Thyroid gland (tissue), 4 donors: Measurements from ENCODE around the gene FBXO47. TPM values are rescaled to one million over a fixed set of nuclear protein-coding genes. Genes with fewer than 3 reads are reported as not detected.

ENCODE experiments used
- DNase-seq, 2 donors: peaks; one replicate each; pipeline ENCODE4 v3.0.0-alpha.2; 2019
- H3K27ac ChIP-seq, 3 donors: fragments of 200-600 bp; sonication (generic); 1 replicate in 2 of 3; 2 replicates in 1 of 3; pipeline ENCODE4 v1.5.1; 2016 to 2019; ENCODE audit warnings: mild to moderate bottlenecking in 1 of 3, moderate library complexity in 1 of 3
- H3K27me3 ChIP-seq: fragments of 200-600 bp; sonication (generic); one replicate; pipeline ENCODE4 v1.5.1; 2019
- H3K36me3 ChIP-seq, 2 donors: fragments of 200-600 bp; sonication (generic); one replicate each; pipeline ENCODE4 v1.5.1; 2016 to 2019
- H3K4me1 ChIP-seq, 2 donors: fragments of 200-600 bp; sonication (generic); one replicate each; pipeline ENCODE4 v1.5.1; 2017 to 2019
- H3K4me3 ChIP-seq, 3 donors: fragments of 200-600 bp; sonication (generic); replicated peaks in 1 of 3; 1 replicate in 2 of 3; 2 replicates in 1 of 3; pipeline ENCODE4 v1.5.1; 2016; ENCODE audit warnings: mild to moderate bottlenecking in 1 of 3
- H3K9me3 ChIP-seq: fragments of 200-600 bp; sonication (generic); one replicate; pipeline ENCODE4 v1.5.1; 2017
- CTCF ChIP-seq, 6 experiments: fragments of 200-600 bp in 3 of 6; fragments of 450-650 bp in 3 of 6; sonication (generic) in 3 of 6; IDR thresholded peaks; one replicate each; pipeline ENCODE4 v1.5.1; 2016 to 2019; ENCODE audit warnings: antibody characterized with exemption in 6 of 6, mild to moderate bottlenecking in 2 of 6, inconsistent platforms in 1 of 6, moderate library complexity in 1 of 6
- POLR2A ChIP-seq, 2 donors: fragments of 450-650 bp; IDR thresholded peaks; one replicate each; pipeline ENCODE4 v1.6.1; 2017; ENCODE audit warnings: antibody characterized with exemption in 2 of 2, mild to moderate bottlenecking in 2 of 2, moderate library complexity in 1 of 2
- WGBS, 2 donors: methylation state at CpG; one replicate each; pipeline ENCODE4 v1.1.5; 2017; 5-methylcytosine and 5-hydroxymethylcytosine counted together
- intact Hi-C: fragments of 100-400 bp; cut with DNase I; formaldehyde crosslinking; loops from one replicate; pipeline ENCODE4 v1.15.1; 2023
- total RNA-seq, 4 donors: library from RNA; depleted of rRNA; stranded (reverse); fragments of >200 nt; gene quantifications; one replicate each; pipeline ENCODE4 v1.2.3, GENCODE V29; 2016

The FBXO47 gene
- total RNA-seq, 4 donors from 2014 or later, result not detected

GRCh38 chr17:38994026-38994425 lies 26.8 kb upstream of the FBXO47 start:
- WGBS, 2 donors, result 20 to 60% methylated on average over 2 of the region's 2 CpGs
- H3K9me3 ChIP-seq, result no peaks in the 10 kb centered on the region
- intact Hi-C loops, result no loop called here
- TF ChIP-seq POLR2A (IDR thresholded peaks at IDR 0.05) (no peak), CTCF (IDR thresholded peaks at IDR 0.05) (no peak)
- H3K27ac ChIP-seq, result no peak overlapping the region
- H3K4me1 ChIP-seq, result no peaks in the 10 kb centered on the region
- no peaks in the 10 kb centered on the region for H3K27me3 ChIP-seq
- H3K4me3 ChIP-seq, result no peak overlapping the region
- H3K36me3 ChIP-seq, result no peaks in the 10 kb centered on the region
- no peak for DNase-seq

GRCh38 chr17:38984666-38985065 lies 17.5 kb upstream of the FBXO47 start:
- Histone ChIP-seq H3K4me1 (peaks cover 0 to 4% of the 10 kb centered on the region in 2 donors), H3K27ac (no peak overlapping the region), H3K4me3 (no peak overlapping the region), H3K27me3 (no peaks in the 10 kb centered on the region), H3K9me3 (no peaks in the 10 kb centered on the region), H3K36me3 (no peaks in the 10 kb centered on the region)
- TF ChIP-seq CTCF (IDR thresholded peaks at IDR 0.05) (no peak), POLR2A (IDR thresholded peaks at IDR 0.05) (no peak)
- intact Hi-C loops, result loop anchor here (5.0 to 10.0 kb wide), 3 partner anchors 70 to 260 kb away; partner anchors contain the start of gene PLXDC1
- DNase-seq, result no peak
- 86 to 89% methylated on average over 2 of the region's 2 CpGs for WGBS, 2 donors

- no peaks in the 10 kb centered on the region for H3K9me3 ChIP-seq
- no peak for TF ChIP-seq POLR2A (IDR thresholded peaks at IDR 0.05)
- TF ChIP-seq CTCF (IDR thresholded peaks at IDR 0.05), result peak; percentile 39 to 82 (median 74)
- H3K36me3 ChIP-seq, result no peaks in the 10 kb centered on the region
- H3K27ac ChIP-seq, result no peak overlapping the region
- H3K27me3 ChIP-seq, result no peaks in the 10 kb centered on the region
- intact Hi-C loops, result loop anchor here (5.0 to 10.0 kb wide), 3 partner anchors 72 to 262 kb away; partner anchors contain the start of gene PLXDC1
- H3K4me3 ChIP-seq, result no peak overlapping the region
- whole genome bisulfite sequencing, 2 donors, result 42 to 48% methylated on average over 9 to 11 of the region's 11 CpGs
- DNase-seq, result peak; percentile 31 to 38
- H3K4me1 ChIP-seq, result peaks cover 0 to 4% of the 10 kb centered on the region in 2 donors
Observed at GRCh38 chr17:38982858-38983746, 15.9 kb upstream of the FBXO47 start.

GRCh38 chr17:38981636-38982035 lies 14.4 kb upstream of the FBXO47 start:
- WGBS, 2 donors, result 41 to 47% methylated on average over 2 of the region's 2 CpGs
- Histone ChIP-seq H3K9me3 (no peaks in the 10 kb centered on the region), H3K27me3 (no peaks in the 10 kb centered on the region), H3K36me3 (no peaks in the 10 kb centered on the region), H3K27ac (no peak overlapping the region), H3K4me1 (peaks cover 0 to 4% of the 10 kb centered on the region in 2 donors), H3K4me3 (no peak overlapping the region)
- no peak for DNase-seq
- intact Hi-C loops, result loop anchor here (5.0 to 10.0 kb wide), 3 partner anchors 73 to 263 kb away; partner anchors contain the start of gene PLXDC1
- TF ChIP-seq POLR2A (IDR thresholded peaks at IDR 0.05) (no peak), CTCF (IDR thresholded peaks at IDR 0.05) (no peak)
